KOPT-K1 (cell line): ENCODE results near the gene ECI2.
"Not testable (repeated sequence)": the region's sequence is repeated elsewhere in the genome, so short reads cannot be mapped to it uniquely, and the experiment has no call there.

Source experiments
- H3K27ac ChIP-seq: fragments of 200-600 bp; sonication (generic); 2 replicates; pipeline ENCODE4 v1.5.1; 2016; ENCODE audit warnings: antibody characterized with exemption, mild to moderate bottlenecking, low read depth, low read length; ENCODE audit not compliant: poor library complexity, severe bottlenecking
- H3K36me3 ChIP-seq: fragments of 200-600 bp; sonication (generic); 2 replicates; pipeline ENCODE4 v1.5.1; 2017; ENCODE audit warnings: antibody characterized with exemption, mild to moderate bottlenecking, low read length, moderate library complexity; ENCODE audit not compliant: insufficient read depth
- H3K9me3 ChIP-seq: fragments of 200-600 bp; sonication (generic); 2 replicates; pipeline ENCODE4 v1.5.1; 2017; ENCODE audit warnings: antibody characterized with exemption, low read length, mild to moderate bottlenecking; ENCODE audit not compliant: insufficient read depth, poor library complexity, severe bottlenecking

ECI2 gene

DNA sequence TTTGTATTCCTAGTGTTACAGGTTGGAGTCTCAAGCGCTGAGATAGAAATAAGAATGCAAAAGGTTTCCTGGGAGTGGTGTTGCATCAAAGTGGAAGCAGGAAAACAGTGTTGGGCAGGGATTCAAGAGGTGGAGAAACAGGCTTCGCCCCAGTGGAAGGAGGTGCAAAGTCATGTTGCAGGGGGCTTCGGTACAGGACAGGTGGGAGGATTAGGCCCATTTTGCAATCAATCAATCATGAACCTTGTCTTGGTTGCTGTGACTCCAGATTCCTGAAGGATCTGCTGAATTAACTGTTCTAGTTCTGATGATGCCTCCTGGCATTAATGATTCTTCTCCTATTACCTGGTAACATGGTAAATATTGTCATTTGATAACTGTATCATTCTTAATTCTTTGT lies 34.1 kb downstream of the ECI2 start:
- Histone ChIP-seq H3K9me3 (no peaks in the 10 kb centered on the region), H3K36me3 (no peaks in the 10 kb centered on the region), H3K27ac (no peak overlapping the region)

DNA sequence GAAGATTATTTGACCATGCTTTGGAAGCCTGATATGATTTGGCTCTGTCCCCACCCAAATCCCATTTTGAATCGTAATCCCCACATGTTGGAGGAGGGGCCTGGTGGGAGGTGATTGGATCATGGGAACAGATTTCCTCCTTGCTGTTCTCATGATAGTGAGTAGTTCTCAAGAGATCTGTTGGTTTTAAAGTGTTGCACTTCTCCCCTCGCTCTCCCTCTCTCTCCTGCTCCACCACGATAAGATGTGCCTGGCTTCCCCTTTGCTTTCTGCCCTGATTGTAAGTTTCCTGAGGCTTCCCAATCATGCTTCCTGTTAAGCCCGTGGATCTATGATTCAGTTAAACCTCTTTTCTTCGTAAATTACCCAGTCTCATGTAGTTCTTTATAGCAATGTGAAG lies 34.7 kb downstream of the ECI2 start:
- H3K27ac ChIP-seq, result no peak overlapping the region
- no peaks in the 10 kb centered on the region for H3K36me3 ChIP-seq
- H3K9me3 ChIP-seq, result no peaks in the 10 kb centered on the region

DNA sequence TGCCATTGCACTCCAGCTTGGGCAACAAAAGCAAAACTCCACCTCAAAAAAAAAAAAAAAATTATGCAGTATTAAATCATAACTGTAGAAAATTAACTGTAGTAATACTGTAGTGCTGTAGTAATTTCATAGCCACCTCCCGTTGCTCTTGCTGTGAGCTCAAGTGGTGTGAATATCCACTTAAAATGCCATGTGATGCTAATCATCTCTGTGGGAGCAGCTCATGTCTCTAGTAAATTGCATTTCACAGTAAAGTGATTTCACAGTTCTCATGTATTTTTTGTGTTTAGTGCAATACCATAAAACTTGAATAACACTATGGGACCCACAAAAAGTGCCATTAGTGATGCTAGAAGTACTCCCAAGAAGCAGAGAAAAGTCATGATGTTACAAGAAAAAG lies 42.1 kb downstream of the ECI2 start:
- no peaks in the 10 kb centered on the region for H3K9me3 ChIP-seq
- no peaks in the 10 kb centered on the region for H3K36me3 ChIP-seq
- H3K27ac ChIP-seq, result no peak overlapping the region

DNA sequence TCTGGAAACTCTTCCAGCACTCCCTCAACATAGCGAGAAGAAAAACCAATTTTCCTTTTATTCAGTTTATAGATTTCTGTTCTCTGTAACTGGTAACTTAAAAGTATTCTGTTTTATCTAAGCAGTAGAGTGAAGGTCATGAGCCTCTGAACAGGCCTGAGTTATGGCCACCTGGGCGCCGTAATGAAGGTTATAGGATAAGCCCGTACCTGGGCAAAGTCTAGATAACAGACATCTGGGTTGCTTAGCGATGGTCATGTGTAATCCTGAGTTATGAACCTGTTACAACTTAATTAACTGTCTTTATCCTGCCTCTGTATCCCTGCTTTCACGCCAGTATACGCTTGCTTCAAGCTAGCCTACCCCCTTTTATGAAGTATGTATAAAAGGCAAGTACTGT lies 43.4 kb downstream of the ECI2 start:
- H3K9me3 ChIP-seq, result no peaks in the 10 kb centered on the region
- no peaks in the 10 kb centered on the region for H3K36me3 ChIP-seq
- H3K27ac ChIP-seq, result no peak overlapping the region

DNA sequence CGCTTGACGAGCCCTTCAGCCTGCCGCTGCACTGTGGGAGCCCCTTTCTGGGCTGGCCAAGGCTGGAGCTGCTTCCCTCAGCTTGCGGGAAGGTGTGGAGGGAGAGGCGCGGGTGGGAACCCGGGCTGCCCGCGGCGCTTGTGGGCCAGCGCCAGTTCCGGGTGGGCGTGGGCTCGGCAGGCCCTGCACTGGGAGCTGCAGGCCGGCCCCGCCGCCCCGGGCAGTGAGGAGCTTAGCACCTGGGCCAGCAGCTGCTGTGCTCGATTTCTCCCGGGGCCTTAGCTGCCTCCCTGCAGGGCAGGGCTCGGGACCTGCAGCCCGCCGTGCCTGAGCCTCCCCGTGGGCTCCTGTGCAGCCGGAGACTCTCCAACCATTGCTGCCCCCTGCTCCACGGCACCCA lies 45.3 kb downstream of the ECI2 start:
- not testable (repeated sequence) for H3K36me3 ChIP-seq, H3K27ac ChIP-seq, H3K9me3 ChIP-seq

DNA sequence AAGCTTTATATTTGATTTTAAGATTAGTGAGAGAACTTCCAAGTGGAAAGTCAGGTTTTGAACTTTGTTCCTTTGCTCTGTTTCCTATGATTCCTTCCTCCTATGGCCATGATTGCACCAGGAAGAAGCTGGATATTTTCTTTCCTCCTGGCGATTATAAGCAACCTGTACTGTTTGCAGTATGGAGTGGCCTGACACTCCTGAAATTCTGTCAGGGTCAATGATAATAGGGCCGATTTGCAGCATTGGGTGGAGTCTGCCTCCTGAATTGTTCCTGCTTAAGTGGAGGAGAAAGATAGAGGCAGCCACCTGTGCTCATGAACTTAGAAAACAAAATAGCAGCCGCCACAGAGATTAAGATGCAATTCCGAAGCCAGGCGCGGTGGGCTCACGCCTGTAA lies 46.7 kb downstream of the ECI2 start:
- H3K27ac ChIP-seq, result no peak overlapping the region
- H3K9me3 ChIP-seq, result no peaks in the 10 kb centered on the region
- no peaks in the 10 kb centered on the region for H3K36me3 ChIP-seq

DNA sequence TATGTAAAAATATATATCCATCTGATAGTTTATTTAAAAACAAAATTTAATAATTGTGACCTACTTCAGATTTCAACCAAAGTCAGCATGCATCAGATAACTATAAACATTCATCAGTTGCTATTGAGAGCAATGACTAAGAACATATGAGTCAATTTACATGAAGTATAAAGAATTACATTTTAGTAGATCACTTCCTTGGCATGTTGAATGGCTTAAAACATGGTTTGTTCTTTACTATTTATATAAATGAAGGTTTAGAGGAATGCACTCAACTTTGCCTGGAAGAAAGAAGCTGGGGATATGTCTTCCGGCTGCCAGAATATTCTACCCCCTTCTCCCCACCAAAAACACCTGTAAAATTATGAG lies 50.1 kb downstream of the ECI2 start:
- Histone ChIP-seq H3K36me3 (no peaks in the 10 kb centered on the region), H3K9me3 (no peaks in the 10 kb centered on the region), H3K27ac (no peak overlapping the region)

DNA sequence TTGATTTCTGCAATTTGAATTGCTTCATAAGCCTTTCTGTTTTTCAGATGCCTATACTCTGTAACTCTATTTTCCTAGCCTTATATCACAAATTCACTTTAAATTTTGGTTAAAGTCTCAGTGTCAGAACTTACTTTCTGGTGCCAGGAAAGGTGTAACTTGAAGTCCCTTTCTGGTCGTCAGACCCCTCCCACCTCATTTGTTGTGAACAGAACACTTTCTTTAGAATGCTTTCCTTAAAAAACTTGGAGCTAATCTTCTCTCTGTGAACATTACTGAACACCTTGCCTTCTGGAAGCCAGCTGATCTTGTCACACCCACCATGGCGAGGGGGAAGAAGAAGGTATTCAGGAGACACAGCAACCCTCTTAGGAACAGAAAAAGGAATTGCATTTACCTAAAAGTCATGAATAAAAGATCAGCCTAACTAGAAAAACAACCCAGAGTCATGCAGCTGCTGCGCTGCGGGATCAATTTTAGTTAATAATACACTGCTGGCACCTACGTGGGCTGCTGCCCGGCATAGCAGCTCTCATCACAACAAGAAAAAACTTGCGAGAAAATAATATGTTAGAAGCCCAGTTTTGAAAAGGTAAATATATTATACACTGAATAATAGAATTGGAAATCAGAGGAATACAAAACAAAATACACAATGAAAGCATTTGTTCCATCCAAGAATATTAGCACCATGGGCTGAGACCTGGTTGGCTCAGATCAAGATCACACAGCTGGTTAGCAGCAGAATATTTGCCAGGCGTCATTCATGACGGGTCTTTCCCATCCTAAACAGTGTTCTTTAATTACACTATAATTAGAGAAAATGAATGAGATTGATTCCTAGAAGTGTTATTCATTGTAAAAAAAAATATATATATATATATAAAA lies 50.7 kb downstream of the ECI2 start:
- Histone ChIP-seq H3K9me3 (no peaks in the 10 kb centered on the region), H3K27ac (no peak overlapping the region), H3K36me3 (no peaks in the 10 kb centered on the region)

DNA sequence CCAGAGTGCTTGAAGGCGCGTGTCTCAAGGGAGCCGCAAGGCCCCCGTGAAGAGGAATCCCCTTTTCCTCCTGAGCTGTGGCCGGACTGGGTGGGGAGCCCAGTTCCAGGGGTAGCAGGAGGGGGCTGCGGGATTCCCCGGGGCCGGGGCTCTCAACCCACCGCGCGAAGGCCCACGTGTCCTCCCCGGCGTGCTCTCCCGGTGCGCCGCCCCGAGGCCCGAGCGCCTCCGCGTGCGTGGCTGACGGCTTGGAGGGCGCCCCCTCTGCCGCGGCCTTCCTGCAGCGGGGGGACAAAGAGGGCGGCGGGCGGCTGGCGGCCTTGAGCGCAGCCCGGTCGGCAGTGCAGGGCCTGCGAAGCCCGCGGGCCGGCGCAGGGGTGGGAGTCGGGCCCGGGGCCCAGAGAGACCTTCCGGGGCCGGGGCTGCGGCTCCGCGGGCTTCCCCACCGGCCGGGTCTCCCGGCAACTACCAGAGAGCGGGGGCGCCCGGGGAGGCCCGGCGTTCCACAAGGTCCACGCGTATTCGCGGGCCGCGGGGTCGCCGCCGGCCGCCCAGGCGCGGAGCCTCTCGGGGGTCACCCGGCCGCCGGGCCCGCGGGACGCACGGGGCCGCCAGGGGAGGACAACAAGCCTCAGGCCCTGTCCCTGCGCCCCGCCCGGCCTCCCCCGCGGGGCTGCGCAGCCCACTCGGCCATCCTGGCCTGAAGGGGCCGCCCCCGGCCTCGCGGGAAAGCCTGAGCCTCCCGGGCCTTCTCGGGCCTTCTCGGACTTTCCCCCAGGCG lies 56.5 kb downstream of the ECI2 start, which contains the start of gene FAM217A:
Gene FAM217A, minus strand, starts transcription at position 447 of the 781 bp plus-strand sequence. CDS start 1,723 bp downstream, outside the sequence.
- Histone ChIP-seq H3K9me3 (no peaks in the 10 kb centered on the region), H3K36me3 (no peaks in the 10 kb centered on the region), H3K27ac (no peak within 1 kb of the TSS)

DNA sequence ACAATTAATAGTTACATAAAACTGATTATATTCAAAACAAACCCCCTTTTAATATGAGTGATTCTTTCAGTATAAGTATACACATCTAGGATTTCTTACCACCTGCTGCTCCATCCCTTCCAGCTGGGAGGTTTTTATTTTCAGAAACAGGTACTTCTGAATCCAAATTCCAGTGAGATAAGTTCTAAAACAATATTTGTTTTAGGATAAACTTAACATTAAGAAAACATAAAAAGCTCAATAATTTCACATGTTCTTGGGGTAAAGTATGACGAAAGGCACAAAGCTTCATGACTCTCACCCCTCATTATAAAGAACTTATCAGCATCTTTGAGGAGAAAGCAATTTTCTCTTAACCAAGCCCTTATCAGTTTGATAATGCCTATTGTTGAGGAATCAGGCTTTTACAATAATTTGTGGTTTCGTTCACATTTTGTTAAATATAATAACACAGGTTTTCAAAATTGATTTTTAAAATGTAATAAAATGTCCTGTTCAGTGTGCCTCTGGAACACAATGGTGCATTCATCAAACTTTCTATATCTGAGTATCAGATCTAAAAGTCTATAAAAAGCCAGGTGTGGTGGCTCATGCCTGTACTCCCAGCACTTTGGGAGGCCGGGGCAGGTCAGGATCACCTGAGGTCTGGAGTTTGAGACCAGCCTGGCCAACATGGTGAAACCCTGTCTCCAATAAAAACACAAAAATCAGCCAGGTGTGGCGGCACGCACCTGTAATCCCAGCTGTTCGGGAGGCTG lies 60.7 kb downstream of the ECI2 start:
- H3K9me3 ChIP-seq, result no peaks in the 10 kb centered on the region
- H3K36me3 ChIP-seq, result no peaks in the 10 kb centered on the region
- no peak overlapping the region for H3K27ac ChIP-seq

DNA sequence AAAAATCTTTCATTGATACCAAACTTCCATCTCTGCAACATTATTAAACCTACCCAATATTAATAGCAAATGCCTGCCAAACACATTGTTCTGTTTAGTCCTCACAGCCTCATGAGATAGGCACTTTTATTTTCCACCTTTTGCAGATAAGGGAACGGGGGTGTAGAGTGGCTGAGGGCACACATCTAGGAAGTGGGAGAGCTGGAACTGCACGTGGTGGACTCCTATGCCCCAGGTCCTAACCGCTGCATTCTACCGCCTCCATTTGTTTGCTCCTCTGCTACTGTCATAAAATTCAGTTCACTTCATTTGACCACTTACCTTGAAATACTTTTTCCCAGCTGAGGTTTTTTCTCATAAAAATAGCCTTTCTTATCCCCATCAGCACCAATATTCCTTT lies 64.0 kb downstream of the ECI2 start:
- Histone ChIP-seq H3K27ac (no peak overlapping the region), H3K36me3 (no peaks in the 10 kb centered on the region), H3K9me3 (no peaks in the 10 kb centered on the region)

DNA sequence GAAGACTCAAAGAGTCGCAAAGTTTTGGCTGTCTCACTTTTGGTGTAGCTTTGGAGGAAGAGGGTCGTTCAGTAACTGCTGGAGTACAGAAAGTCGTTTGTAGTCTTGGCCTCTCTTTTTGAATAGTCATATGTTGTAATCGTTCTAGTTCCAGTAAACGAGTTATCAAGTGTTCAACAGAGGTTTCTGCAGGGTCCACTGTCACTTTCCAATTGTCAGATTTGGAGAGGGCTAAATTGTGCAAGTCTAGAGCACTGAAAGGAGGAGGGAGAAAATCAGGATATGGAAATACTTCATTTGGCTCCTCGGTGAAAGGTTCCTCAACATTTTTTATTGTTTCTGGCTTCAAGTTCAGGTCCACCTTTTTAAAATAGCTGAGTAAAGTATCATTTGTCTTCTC lies 66.2 kb downstream of the ECI2 start:
- no peaks in the 10 kb centered on the region for H3K9me3 ChIP-seq
- no peak overlapping the region for H3K27ac ChIP-seq
- H3K36me3 ChIP-seq, result peaks cover 21% of the 10 kb centered on the region

DNA sequence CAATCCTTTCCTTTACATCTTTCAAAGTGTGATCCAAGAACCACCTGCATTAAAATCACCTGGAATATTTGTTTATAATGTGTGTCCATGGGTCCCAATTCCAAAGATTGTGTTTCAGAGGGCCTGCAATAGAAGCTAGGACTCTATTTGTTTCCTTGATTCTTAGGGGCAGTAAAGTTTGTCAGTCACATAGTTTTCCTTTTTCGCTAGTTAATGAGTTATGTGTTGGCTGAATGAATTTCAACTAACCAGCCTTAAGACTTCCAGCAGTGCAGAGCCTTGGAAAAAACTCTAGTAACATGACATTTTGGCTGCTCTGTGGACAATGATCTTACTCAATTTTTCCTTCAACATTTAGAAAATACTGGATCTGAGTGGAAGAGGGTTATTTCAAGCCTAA lies 67.7 kb downstream of the ECI2 start:
- Histone ChIP-seq H3K9me3 (no peaks in the 10 kb centered on the region), H3K27ac (no peak overlapping the region), H3K36me3 (peaks cover 36% of the 10 kb centered on the region)

DNA sequence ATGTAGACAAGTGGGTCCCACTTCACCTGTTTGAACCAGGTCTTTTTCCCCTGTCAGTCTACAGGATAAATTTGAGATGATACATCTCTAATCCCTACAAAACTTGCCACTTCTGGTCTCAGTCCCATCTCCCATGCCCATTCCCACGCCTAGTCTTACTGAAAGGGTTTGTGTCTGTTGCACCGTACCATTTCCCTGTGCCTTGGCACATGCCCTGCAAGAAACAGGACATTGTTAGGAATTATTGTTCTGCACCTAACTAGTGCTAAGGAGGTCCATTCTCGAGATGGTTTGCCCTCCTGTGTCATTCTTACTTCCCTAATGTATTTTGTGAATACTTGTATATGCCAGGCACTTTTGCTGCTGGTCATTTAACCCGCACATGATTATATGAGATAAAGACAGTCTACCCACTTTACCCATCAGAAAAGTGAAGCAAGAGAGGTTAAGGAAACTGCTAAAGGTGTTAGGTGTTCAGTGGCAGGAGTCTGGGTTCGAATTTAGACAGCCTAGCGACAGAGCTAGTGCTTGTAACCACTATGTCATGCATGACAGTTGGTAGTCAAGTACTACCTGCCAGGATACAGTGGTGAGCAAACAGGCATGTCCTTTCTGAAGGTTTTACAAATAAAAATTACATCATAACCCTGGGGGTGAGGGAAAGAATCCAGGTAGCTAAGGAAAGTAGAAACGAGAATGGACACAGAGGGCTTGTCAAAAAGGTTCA lies 69.2 kb downstream of the ECI2 start:
- peaks cover 51% of the 10 kb centered on the region for H3K36me3 ChIP-seq
- H3K9me3 ChIP-seq, result no peaks in the 10 kb centered on the region
- no peak overlapping the region for H3K27ac ChIP-seq
